ENCODE results near the gene MYO18B.

The MYO18B gene

GRCh38 chr22:25992331-25992730 lies 250.3 kb downstream of the MYO18B start:
- DNase-seq (ENCODE audit: insufficient read length, low spot score) (no peak), FAIRE-seq (no peak)
- no peak for TF ChIP-seq POLR2A (IDR thresholded peaks at IDR 0.05; ENCODE audit: low read depth, low read length)

- no peak for FAIRE-seq
- TF ChIP-seq POLR2A (IDR thresholded peaks at IDR 0.05; ENCODE audit: low read depth, low read length) = no peak
- DNase-seq (ENCODE audit: insufficient read length, low spot score) = no peak
These were observed 254.7 kb downstream of the MYO18B start for GRCh38 chr22:25996669-25997068.

DNA sequence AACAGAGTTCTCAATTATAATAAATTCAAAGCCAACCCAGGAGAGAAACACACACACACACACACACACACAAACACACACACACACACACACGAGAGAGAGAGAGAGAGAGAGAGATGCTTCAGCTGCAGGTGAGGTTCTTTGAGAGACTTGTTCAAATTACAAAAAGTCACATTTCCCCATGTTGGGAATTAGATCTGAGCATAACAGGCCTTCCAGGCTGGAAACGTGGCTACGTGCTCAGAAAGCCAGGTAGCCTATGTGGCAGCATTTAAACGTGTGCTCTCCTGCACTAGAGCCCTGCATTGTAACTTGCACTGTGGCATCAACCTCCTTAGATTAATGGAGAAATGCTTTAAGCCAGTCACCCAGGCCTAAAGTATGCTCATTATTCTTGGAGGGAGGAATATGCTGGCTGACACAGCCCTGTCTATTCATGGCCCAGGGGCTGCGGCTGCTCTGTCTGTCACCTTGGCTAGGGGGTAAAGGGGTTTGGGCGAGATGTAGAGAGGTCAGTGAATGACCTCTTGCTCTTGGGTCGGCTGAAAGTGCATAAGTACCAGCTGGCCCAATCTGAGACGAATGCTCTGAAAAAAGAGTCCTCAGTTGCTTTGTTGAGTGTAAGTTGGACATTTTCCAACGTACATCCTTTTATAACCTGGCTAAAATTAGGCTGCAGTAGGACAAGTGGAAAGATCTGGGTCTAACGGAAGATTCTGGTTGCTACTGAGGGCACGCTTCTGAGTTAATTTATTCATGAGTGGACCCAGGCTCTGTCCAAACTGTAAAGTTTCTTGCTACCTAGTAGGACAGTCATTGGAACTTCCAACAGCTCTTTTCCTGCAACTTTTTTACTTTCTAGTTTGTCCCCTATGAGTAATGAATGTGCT lies 256.1 kb downstream of the MYO18B start:
- DNase-seq (ENCODE audit: insufficient read length, low spot score) (no peak), FAIRE-seq (no peak)

DNA sequence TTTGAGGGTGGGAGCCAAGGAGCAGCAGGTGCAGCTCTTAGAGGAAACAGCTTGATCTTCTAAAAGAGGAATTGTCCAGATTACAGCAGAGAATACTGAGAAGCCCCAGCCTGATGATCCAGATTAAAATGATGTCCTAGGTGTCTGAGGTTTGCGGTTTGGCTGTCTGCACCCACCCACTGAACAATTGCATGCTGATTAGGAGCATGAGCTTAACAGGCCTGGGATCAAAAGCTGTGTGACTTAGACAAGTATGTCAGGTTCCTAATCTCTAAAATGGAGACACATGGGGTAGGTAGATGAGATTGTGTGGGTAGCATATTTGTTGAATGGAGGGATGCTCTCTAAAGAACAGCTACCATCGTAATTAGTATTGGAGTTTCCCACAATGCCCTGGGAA lies 260.5 kb downstream of the MYO18B start:
- TF ChIP-seq POLR2A (IDR thresholded peaks at IDR 0.05; ENCODE audit: low read depth, low read length) = no peak
- DNase-seq (ENCODE audit: insufficient read length, low spot score) (no peak), FAIRE-seq (no peak)

More for the DNA sequence above, 256.1 kb downstream of the MYO18B start:
- TF ChIP-seq POLR2A (IDR thresholded peaks at IDR 0.05; ENCODE audit: low read depth, low read length) = no peak

GRCh38 chr22:26004477-26004876 lies 262.5 kb downstream of the MYO18B start:
- no peak for FAIRE-seq
- no peak for DNase-seq (ENCODE audit: insufficient read length, low spot score)
- no peak for TF ChIP-seq POLR2A (IDR thresholded peaks at IDR 0.05; ENCODE audit: low read depth, low read length)

GRCh38 chr22:26008587-26008986 lies 266.6 kb downstream of the MYO18B start:
- TF ChIP-seq POLR2A (IDR thresholded peaks at IDR 0.05; ENCODE audit: low read depth, low read length) = no peak
- FAIRE-seq (no peak), DNase-seq (ENCODE audit: insufficient read length, low spot score) (no peak)

DNA sequence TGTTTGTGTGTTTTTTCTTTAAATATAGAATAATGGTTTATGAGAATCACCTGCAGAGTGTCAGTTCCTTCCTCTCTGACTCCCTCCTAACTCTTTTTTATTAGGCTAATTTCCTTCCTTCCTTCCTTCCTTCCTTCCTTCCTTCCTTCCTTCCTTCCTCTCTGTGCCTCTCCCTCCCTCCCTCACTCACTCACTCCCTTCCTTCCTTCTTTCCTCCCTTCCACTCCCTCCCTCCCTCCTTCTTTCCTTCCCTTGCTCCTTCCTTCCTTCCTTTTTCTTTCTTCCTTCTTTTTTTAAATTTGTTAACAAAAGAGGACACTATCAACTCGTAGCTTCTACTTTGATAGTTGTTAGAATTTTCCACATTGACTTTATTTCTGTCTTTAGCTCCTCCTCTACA lies 274.9 kb downstream of the MYO18B start:
- no peak for FAIRE-seq

DNA sequence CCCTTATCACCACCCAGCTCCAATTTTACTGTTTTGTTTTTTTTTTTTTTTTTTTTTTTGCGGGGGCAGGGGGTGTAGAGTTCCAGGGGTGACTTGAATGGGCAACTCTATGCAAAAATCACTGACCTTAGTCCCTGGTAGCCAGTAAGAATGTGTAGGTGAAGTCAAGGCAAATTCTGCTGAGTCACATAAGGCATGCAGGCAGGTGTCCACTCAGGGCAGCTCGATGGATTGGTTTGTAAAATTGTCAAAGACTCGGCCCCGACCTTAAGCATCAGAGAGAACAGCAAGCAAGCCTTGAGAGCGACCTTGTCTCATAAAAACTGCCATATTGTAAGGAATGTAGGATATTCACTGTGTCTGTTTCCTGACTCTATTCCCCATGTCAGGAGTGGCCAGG lies 275.9 kb downstream of the MYO18B start:
- no peak for TF ChIP-seq POLR2A (IDR thresholded peaks at IDR 0.05; ENCODE audit: low read depth, low read length)
- no peak for FAIRE-seq
- DNase-seq (ENCODE audit: insufficient read length, low spot score) = no peak

More for the DNA sequence above, 274.9 kb downstream of the MYO18B start:
- DNase-seq (ENCODE audit: insufficient read length, low spot score) = no peak
- TF ChIP-seq POLR2A (IDR thresholded peaks at IDR 0.05; ENCODE audit: low read depth, low read length) = no peak

DNA sequence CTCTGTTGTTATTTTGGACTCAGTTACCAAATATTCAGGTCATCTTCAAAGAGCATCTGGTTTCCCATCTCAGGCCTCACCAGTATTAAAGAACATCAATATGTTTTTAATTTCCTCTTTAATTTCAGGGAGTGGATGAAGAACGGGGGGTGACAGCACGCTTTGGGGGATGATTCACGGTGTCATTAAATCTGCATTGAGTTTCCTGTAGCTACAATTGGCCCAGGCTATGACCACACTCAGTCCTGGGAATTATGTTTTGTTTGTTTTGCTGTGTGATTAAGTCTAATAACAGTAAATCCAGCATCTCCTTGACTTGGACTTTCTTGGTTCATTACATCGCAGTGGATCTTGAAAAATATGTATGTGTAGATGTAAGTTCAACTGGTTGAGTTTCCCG lies 277.6 kb downstream of the MYO18B start:
- TF ChIP-seq POLR2A (IDR thresholded peaks at IDR 0.05; ENCODE audit: low read depth, low read length) = no peak
- no peak for FAIRE-seq
- DNase-seq (ENCODE audit: insufficient read length, low spot score) = no peak

- no peak for DNase-seq (ENCODE audit: insufficient read length, low spot score)
- TF ChIP-seq POLR2A (IDR thresholded peaks at IDR 0.05; ENCODE audit: low read depth, low read length) = no peak
- FAIRE-seq = no peak
These were observed 279.5 kb downstream of the MYO18B start for GRCh38 chr22:26021516-26021915.

GRCh38 chr22:26023104-26023775 lies 281.3 kb downstream of the MYO18B start:
- TF ChIP-seq POLR2A (IDR thresholded peaks at IDR 0.05; ENCODE audit: low read depth, low read length) = no peak
- no peak for DNase-seq (ENCODE audit: insufficient read length, low spot score)
- FAIRE-seq = no peak

- no peak for DNase-seq (ENCODE audit: insufficient read length, low spot score)
- no peak for FAIRE-seq
- no peak for TF ChIP-seq POLR2A (IDR thresholded peaks at IDR 0.05; ENCODE audit: low read depth, low read length)
These were observed 283.6 kb downstream of the MYO18B start for GRCh38 chr22:26025626-26026025.

GRCh38 chr22:26027341-26027740 lies 285.4 kb downstream of the MYO18B start:
- TF ChIP-seq POLR2A (IDR thresholded peaks at IDR 0.05; ENCODE audit: low read depth, low read length) = no peak
- DNase-seq (ENCODE audit: insufficient read length, low spot score) (no peak), FAIRE-seq (no peak)

DNA sequence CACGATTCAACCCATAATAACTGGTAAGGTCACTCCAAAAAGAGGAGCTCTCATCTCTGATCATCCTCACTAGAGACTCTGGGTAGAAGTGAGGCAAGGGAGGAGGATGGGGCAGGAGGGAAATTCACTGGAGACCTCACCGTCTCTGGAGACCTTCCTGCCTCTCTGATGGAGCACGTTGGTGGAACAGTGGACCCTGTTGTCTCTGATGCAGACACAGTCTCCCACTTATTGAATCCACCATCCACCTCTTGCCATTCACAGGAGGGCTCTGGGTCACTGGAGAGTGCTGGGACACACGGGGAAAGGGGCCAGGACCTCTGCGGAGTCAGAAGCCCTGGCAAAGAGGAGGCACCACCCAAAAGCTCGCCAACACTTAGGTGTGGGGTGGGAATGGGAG lies 289.7 kb downstream of the MYO18B start:
- TF ChIP-seq POLR2A (IDR thresholded peaks at IDR 0.05; ENCODE audit: low read depth, low read length) = no peak
- FAIRE-seq = no peak
- DNase-seq (ENCODE audit: insufficient read length, low spot score) = no peak

GRCh38 chr22:26033071-26033470 lies 291.1 kb downstream of the MYO18B start:
- no peak for FAIRE-seq
- DNase-seq (ENCODE audit: insufficient read length, low spot score) = no peak
- no peak for TF ChIP-seq POLR2A (IDR thresholded peaks at IDR 0.05; ENCODE audit: low read depth, low read length)
